HFF-Myc (cell line): ENCODE data around the gene HCFC1R1.
A peak's percentile ranks its signal among the peaks of the same experiment; 100 is the strongest.

Experiments used
- DNase-seq: peaks from one replicate; pipeline ENCODE4 v3.0.0-alpha.2; 2011; ENCODE audit warnings: low read depth; ENCODE audit errors: extremely low read depth
- H3K4me3 ChIP-seq: replicated peaks from 2 replicates; pipeline ENCODE4 v1.5.1; 2011; ENCODE audit warnings: low read depth, mild to moderate bottlenecking, control low read depth, low read length
- CTCF ChIP-seq: IDR thresholded peaks from 2 replicates; pipeline ENCODE4 v1.5.1; 2012; ENCODE audit warnings: mild to moderate bottlenecking, low read depth, low read length, control low read depth; ENCODE audit errors: missing control alignments

HCFC1R1 gene

GRCh38 chr16:2983706-2984136 is 40.0 kb downstream of the HCFC1R1 start:
- DNase-seq = no peak
- peak; percentile 72 for TF ChIP-seq CTCF
- H3K4me3 ChIP-seq = no peak overlapping the region

- no peak for TF ChIP-seq CTCF
- DNase-seq = no peak
- no peak overlapping the region for H3K4me3 ChIP-seq
Measured at GRCh38 chr16:2982402-2982801, 41.3 kb downstream of the HCFC1R1 start.

DNA sequence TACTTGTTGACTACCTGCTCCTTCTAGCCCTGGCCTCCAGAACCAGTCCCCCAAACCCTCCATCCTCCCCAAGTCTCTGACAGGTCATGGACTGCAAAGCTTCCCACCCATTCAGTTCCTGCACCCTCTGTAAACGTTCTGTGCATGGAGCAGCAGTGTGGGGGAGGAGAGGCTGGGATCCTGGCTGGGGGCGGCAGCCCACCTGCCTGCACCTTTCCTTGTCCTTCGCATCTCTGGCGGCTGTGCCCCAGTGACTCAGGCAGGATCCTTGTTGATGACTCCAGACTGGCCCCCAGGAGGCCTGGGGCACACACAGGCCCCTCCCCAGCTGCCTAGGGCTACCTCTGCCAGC is 41.9 kb downstream of the HCFC1R1 start:
- no peak for TF ChIP-seq CTCF
- DNase-seq = no peak
- no peak overlapping the region for H3K4me3 ChIP-seq

GRCh38 chr16:2981177-2981898 is 42.4 kb downstream of the HCFC1R1 start:
- DNase-seq = no peak
- TF ChIP-seq CTCF = no peak
- H3K4me3 ChIP-seq = peak overlapping the region; percentile 65

- peak; percentile 42 for DNase-seq
- peak within 1 kb of the TSS; percentile 65 for H3K4me3 ChIP-seq
- no peak for TF ChIP-seq CTCF
Measured at GRCh38 chr16:2980227-2981176, 43.2 kb downstream of the HCFC1R1 start, which contains the start of gene PKMYT1. Gene PKMYT1 (minus strand): TSS chr16:2980446. CDS start chr16:2979657, 789 bp downstream.

DNA sequence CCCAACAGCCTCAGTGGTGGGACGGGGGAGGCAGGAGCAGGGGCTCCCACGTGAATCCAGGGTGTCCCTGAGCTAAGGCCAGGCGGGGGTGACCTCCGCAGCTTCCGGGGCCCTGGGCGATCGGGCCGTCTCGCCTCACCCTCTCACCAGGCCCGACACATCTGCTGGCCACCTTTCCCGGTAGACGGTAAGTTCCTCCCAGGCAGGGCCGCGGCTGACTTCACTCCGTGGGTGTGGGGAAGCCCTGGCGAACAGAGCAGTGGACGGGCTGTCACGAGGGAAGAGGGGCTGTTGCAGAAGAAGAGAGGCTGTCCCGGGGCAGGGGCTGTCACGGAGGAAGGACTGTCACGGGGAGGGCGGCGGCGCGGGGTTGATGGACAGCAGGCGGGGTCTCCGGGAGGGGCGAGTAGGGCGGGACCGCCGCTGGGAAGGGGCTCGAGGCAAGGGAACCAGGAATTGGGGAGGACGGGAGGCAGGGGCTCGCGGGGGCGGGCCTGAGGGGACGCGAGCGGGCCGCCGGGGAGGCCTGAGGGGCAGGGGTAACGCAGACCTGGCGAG is 44.0 kb downstream of the HCFC1R1 start:
- H3K4me3 ChIP-seq = peak overlapping the region; percentile 65
- no peak for TF ChIP-seq CTCF
- no peak for DNase-seq
